H1 (cell line): ENCODE data around the gene KIAA1586. TPM values are rescaled to one million over a fixed set of nuclear protein-coding genes. Genes with fewer than 3 reads are reported as not detected.

Experiments used
- CTCF ChIA-PET: fragments of 300-600 bp; sonication (Branson Sonifier 250); formaldehyde crosslinking; loops from one replicate; lab custom pipeline; 2021; ENCODE audit not compliant: partially characterized antibody; lab: Charles Lee
- POLR2A ChIA-PET: fragments of 300-600 bp; sonication (Branson Sonifier 250); formaldehyde crosslinking; loops from one replicate; lab custom pipeline; 2021; ENCODE audit warnings: inconsistent platforms; ENCODE audit not compliant: partially characterized antibody; lab: Charles Lee
- DNase-seq, 2 experiments: peaks; one replicate each; pipeline versions ENCODE4 v3.0.0 to v3.0.0-alpha.2; 2010 to 2022; ENCODE audit warnings: low spot score in 2 of 2, low read depth in 1 of 2, mixed read lengths in 1 of 2
- FAIRE-seq: peaks from 2 replicates; lab custom pipeline; 2011; peaks lifted over from hg19 to GRCh38; lab: Jason Lieb, UNC
- H2AFZ ChIP-seq: 2 replicates; pipeline ENCODE4 v1.8.1; 2012; ENCODE audit warnings: low read length, inconsistent platforms
- H2AK5ac ChIP-seq: 2 replicates; pipeline ENCODE4 v1.6.1; 2013; ENCODE audit warnings: low read depth, low read length
- H2BK120ac ChIP-seq: replicated peaks from 2 replicates; pipeline ENCODE3; 2013; ENCODE audit warnings: low read depth, low read length, inconsistent platforms
- H2BK12ac ChIP-seq: 2 replicates; pipeline ENCODE4 v1.6.1; 2013; ENCODE audit warnings: low read depth, low read length
- H2BK15ac ChIP-seq: 2 replicates; pipeline ENCODE4 v1.6.1; 2013; ENCODE audit warnings: low read length
- H2BK20ac ChIP-seq: 2 replicates; pipeline ENCODE4 v1.6.1; 2013; ENCODE audit warnings: low read length
- H2BK5ac ChIP-seq: 2 replicates; pipeline ENCODE4 v1.6.1; 2013; ENCODE audit warnings: low read depth, low read length
- H3K14ac ChIP-seq: 2 replicates; pipeline ENCODE4 v1.6.1; 2013; ENCODE audit warnings: inconsistent platforms; ENCODE audit not compliant: insufficient read length
- H3K18ac ChIP-seq: 2 replicates; pipeline ENCODE4 v1.6.1; 2013; ENCODE audit warnings: low read length; ENCODE audit errors: extremely low read depth
- H3K23ac ChIP-seq: 2 replicates; pipeline ENCODE4 v1.6.1; 2013; ENCODE audit warnings: inconsistent platforms; ENCODE audit not compliant: insufficient read length
- H3K23me2 ChIP-seq: 2 replicates; pipeline ENCODE4 v1.6.1; 2013; ENCODE audit warnings: low read depth, low read length
- H3K27ac ChIP-seq: 2 replicates; pipeline ENCODE4 v1.6.1; 2011; ENCODE audit warnings: low read depth, low read length, inconsistent platforms
- H3K27me3 ChIP-seq, 4 experiments: replicated peaks in 1 of 4; 1 replicate in 1 of 4; 2 replicates in 3 of 4; pipeline versions ENCODE4 v1.6.1 to v1.8.1; 2011 to 2013; ENCODE audit warnings: low read length in 3 of 4, mild to moderate bottlenecking in 3 of 4, inconsistent platforms in 2 of 4, mixed read lengths in 2 of 4, moderate library complexity in 1 of 4; ENCODE audit not compliant: control insufficient read depth in 3 of 4, insufficient read depth in 3 of 4; ENCODE audit errors: extremely low read depth in 1 of 4
- H3K36me3 ChIP-seq, 4 experiments: 2 replicates each; pipeline versions ENCODE4 v1.6.1 to v1.8.1; 2011 to 2013; ENCODE audit warnings: mild to moderate bottlenecking in 4 of 4, low read length in 3 of 4, moderate library complexity in 2 of 4, control low read depth in 1 of 4, inconsistent platforms in 1 of 4; ENCODE audit not compliant: insufficient read depth in 4 of 4, control insufficient read depth in 2 of 4
- H3K4ac ChIP-seq: replicated peaks from 2 replicates; pipeline ENCODE3; 2013; ENCODE audit warnings: low read length, low read depth, mixed read lengths, inconsistent platforms; ENCODE audit not compliant: insufficient read length
- H3K4me1 ChIP-seq, 4 experiments: replicated peaks in 1 of 4; 1 replicate in 1 of 4; 2 replicates in 3 of 4; pipeline versions ENCODE4 v1.6.1 to v1.8.1; 2011 to 2013; ENCODE audit warnings: low read length in 3 of 4, inconsistent platforms in 2 of 4, mixed read lengths in 1 of 4; ENCODE audit not compliant: insufficient read depth in 4 of 4, control insufficient read depth in 3 of 4
- H3K4me2 ChIP-seq, 2 experiments: 2 replicates each; pipeline versions ENCODE4 v1.6.1 to v1.8.1; 2011 to 2013; ENCODE audit warnings: low read depth in 2 of 2, low read length in 2 of 2, control low read depth in 1 of 2, inconsistent platforms in 1 of 2, mild to moderate bottlenecking in 1 of 2; ENCODE audit not compliant: insufficient read depth in 1 of 2
- H3K4me3 ChIP-seq, 4 experiments: fragments of 200-600, 300-600 bp in 1 of 4; sonication (generic), shearing (Covaris generic), sonication (Bioruptor Twin) in 1 of 4; 2 replicates each; pipeline versions ENCODE4 v1.5.1 to v1.8.1; 2011 to 2016; ENCODE audit warnings: low read length in 4 of 4, low read depth in 3 of 4, control low read depth in 2 of 4, inconsistent platforms in 2 of 4, mild to moderate bottlenecking in 2 of 4, mixed read lengths in 1 of 4, moderate library complexity in 1 of 4; ENCODE audit not compliant: insufficient read depth in 2 of 4; ENCODE audit errors: extremely low read depth in 1 of 4
- H3K56ac ChIP-seq: replicated peaks from 2 replicates; pipeline ENCODE3; 2013; ENCODE audit warnings: low read depth, mild to moderate bottlenecking, mixed read lengths, low read length, inconsistent platforms; ENCODE audit not compliant: insufficient read length
- H3K79me1 ChIP-seq: 2 replicates; pipeline ENCODE4 v1.6.1; 2013; ENCODE audit warnings: low read depth, low read length, control low read depth
- H3K79me2 ChIP-seq, 2 experiments: 2 replicates each; pipeline versions ENCODE4 v1.6.1 to v1.8.1; 2012 to 2013; ENCODE audit warnings: low read length in 2 of 2, mild to moderate bottlenecking in 2 of 2, inconsistent platforms in 1 of 2; ENCODE audit not compliant: insufficient read depth in 2 of 2, control insufficient read depth in 1 of 2
- H3K9ac ChIP-seq, 4 experiments: replicated peaks in 1 of 4; 1 replicate in 1 of 4; 2 replicates in 3 of 4; pipeline versions ENCODE4 v1.6.1 to v1.8.1; 2011 to 2013; ENCODE audit warnings: low read depth in 3 of 4, low read length in 3 of 4, control low read depth in 2 of 4, mild to moderate bottlenecking in 2 of 4, moderate library complexity in 2 of 4, inconsistent platforms in 1 of 4; ENCODE audit errors: extremely low read depth in 1 of 4
- H3K9me3 ChIP-seq, 2 experiments: 2 replicates each; pipeline versions ENCODE4 v1.6.1 to v1.8.1; 2012 to 2013; ENCODE audit warnings: mild to moderate bottlenecking in 2 of 2, moderate library complexity in 2 of 2, control low read depth in 1 of 2, inconsistent platforms in 1 of 2, low read depth in 1 of 2, low read length in 1 of 2, mixed read lengths in 1 of 2; ENCODE audit not compliant: insufficient read depth in 2 of 2
- H4K20me1 ChIP-seq, 2 experiments: replicated peaks in 1 of 2; 2 replicates each; pipeline versions ENCODE3 to v1.8.1; 2011 to 2013; ENCODE audit warnings: inconsistent platforms in 2 of 2, low read length in 2 of 2, mild to moderate bottlenecking in 1 of 2; ENCODE audit not compliant: insufficient read depth in 2 of 2, control insufficient read depth in 1 of 2
- H4K5ac ChIP-seq: 2 replicates; pipeline ENCODE4 v1.6.1; 2013; ENCODE audit warnings: low read length, low read depth, mixed read lengths, inconsistent platforms; ENCODE audit not compliant: insufficient read length
- H4K8ac ChIP-seq: 2 replicates; pipeline ENCODE4 v1.8.0; 2013; ENCODE audit warnings: mild to moderate bottlenecking, moderate library complexity, low read length, inconsistent platforms; ENCODE audit not compliant: insufficient read depth; ENCODE audit errors: extremely low read depth
- H4K91ac ChIP-seq: replicated peaks from 2 replicates; pipeline ENCODE3; 2013; ENCODE audit warnings: low read length, mixed read lengths, inconsistent platforms; ENCODE audit not compliant: insufficient read length
- polyA plus RNA-seq, 7 experiments: library from polyadenylated mRNA; depleted of rRNA in 3 of 7; stranded (reverse) in 5 of 7; unstranded in 2 of 7; fragments of >200 nt in 5 of 7; fragments of 200-250 nt in 2 of 7; gene quantifications; 1 replicate in 5 of 7; 2 replicates in 1 of 7; 4 replicates in 1 of 7; pipeline versions ENCODE4 v1.2.1 to v1.2.3, GENCODE V29; 2011 to 2013; ENCODE audit warnings: missing spikeins in 2 of 7, mixed read lengths in 2 of 7
- total RNA-seq: library from RNA; stranded (reverse); fragmentation: NEBNext Ultra II Directional; extraction: Animal tissue kit (Norgen Biotek cat#: 25700); gene quantifications from 2 replicates; pipeline ENCODE4 v1.2.1, GENCODE V29; 2021
- TF ChIP-seq, protein P1 (sequence below): IDR thresholded peaks from 2 replicates; pipeline ENCODE4 v1.6.1; 2011; ENCODE audit warnings: low read length, improper control_type of control experiment

KIAA1586 gene
- total and polyA plus RNA-seq, 2 of the 8 experiments (the other 6 are each of a cell fraction or from before 2014, with no cell fraction given) = 2.1 to 24.4 TPM

DNA sequence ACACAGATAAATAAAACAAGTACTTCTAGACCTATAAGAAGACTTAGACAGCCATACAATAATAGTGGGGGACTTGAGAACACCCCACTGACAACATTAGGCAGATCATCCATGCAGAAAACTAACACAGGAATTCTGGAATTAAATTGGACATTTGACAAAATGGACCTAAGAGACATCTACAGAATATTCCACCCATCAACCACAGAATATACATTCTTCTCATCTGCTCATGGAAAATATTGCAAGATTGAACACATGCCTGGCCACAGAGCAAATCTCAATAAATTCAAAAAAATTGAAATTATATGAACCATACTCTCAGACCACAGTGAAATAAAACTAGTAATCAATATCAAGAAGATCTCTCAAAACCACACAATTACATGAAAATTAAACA is 44.3 kb upstream of the KIAA1586 start:
- no peak overlapping the region for H3K56ac ChIP-seq
- no peak overlapping the region for H3K4me2 ChIP-seq
- H3K27ac ChIP-seq = no peak overlapping the region
- H3K23ac ChIP-seq = no peak overlapping the region
- FAIRE-seq (no peak), DNase-seq (no peak)
- H3K9ac ChIP-seq = no peak overlapping the region
- no peak overlapping the region for H2BK5ac ChIP-seq
- no peaks in the 10 kb centered on the region; the same call in 1 of the 2 replicates for H3K23me2 ChIP-seq
- H3K79me2 ChIP-seq = no peaks in the 10 kb centered on the region
- H4K8ac ChIP-seq = no peak overlapping the region
- H2BK120ac ChIP-seq = no peak overlapping the region
- TF ChIP-seq, protein P1, sequence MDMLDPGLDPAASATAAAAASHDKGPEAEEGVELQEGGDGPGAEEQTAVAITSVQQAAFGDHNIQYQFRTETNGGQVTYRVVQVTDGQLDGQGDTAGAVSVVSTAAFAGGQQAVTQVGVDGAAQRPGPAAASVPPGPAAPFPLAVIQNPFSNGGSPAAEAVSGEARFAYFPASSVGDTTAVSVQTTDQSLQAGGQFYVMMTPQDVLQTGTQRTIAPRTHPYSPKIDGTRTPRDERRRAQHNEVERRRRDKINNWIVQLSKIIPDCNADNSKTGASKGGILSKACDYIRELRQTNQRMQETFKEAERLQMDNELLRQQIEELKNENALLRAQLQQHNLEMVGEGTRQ = no peak
- no peak overlapping the region for H3K14ac ChIP-seq
- no peak overlapping the region for H2AK5ac ChIP-seq
- H4K20me1 ChIP-seq = no peaks in the 10 kb centered on the region
- no peaks in the 10 kb centered on the region for H3K4me1 ChIP-seq
- ChIA-PET POLR2A (no interaction called here), CTCF (interaction anchor here (3.0 kb wide), 1 partner anchor 17 kb away, joined by 21 read pairs; no protein-coding TSS in a partner anchor)
- H3K36me3 ChIP-seq = no peaks in the 10 kb centered on the region
- H4K5ac ChIP-seq = no peak overlapping the region
- no peak overlapping the region for H3K4me3 ChIP-seq
- no peak overlapping the region for H3K18ac ChIP-seq
- H4K91ac ChIP-seq = no peak overlapping the region
- H3K79me1 ChIP-seq = no peaks in the 10 kb centered on the region
- no peak overlapping the region for H2BK12ac ChIP-seq
- H2BK20ac ChIP-seq = no peak overlapping the region
- no peak overlapping the region for H2BK15ac ChIP-seq
- no peak overlapping the region for H2AFZ ChIP-seq
- H3K27me3 ChIP-seq = no peaks in the 10 kb centered on the region
- H3K9me3 ChIP-seq = peaks cover 11 to 13% of the 10 kb centered on the region in 2 experiments
- H3K4ac ChIP-seq = no peak overlapping the region
